Stimulated activated CD4-positive, alpha-beta T cell treated with anti-CD3 and anti-CD28 coated beads, Interleukin-4, amount 100 ng/mL, for 4 hours (primary cell): ENCODE results near the gene MYO16.

Experiments used
- DNase-seq, 2 experiments: peaks; one replicate each; pipeline ENCODE4 v3.0.0-alpha.2; 2020

The MYO16 gene

DNA sequence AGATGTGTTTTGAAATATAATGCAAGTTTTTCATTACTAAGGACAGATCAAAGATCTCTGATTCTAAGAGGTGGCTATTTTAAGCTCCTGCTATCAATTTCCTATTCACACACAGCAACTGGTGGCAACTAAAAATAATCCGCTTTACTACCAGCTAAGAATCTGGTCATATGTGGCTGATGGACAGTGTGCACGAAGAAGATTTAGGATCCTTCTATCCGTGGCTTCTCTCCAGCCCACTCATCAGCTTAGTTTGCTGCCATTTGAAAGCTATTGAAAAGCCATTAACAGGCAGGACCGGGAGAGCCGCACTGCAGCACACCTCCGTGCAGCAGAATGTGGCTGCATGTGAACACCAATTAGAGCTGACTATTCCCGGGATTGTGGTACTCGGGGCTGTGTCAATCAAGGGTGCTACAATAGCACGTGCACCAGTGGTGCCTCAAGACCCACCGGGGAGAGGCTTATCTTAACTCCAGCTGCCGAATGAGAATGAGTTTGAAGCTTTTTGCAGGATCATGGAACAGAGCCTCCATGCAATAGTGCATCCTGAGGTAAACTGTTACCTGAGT is at the start of gene MYO16:
Gene MYO16 (plus strand): TSS at position 431 of the 572 bp plus-strand sequence. CDS start 234 bp downstream, outside the sequence.
- DNase-seq, result no peak

DNA sequence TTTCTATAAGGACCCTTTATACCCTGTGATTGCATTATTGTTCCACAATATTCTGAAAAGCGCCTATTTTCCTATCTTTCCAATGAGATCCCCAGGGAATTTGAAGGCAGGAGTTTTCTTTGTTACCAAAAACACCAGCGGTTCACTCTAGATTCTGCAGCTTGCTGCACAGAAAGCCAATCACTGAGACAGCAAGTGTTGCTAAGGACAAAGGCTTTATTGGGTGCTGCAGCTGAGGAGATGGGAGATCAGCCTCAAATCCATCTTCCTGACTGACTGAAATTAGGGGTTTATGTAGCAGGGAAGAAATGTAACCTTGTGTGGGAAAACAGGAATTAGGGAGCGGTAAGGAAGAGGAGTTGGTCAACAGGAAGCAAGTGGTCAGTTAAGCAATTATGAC is 42.6 kb upstream of the MYO16 start:
- DNase-seq, result no peak

GRCh38 chr13:108588516-108588915 is 40.9 kb upstream of the MYO16 start:
- DNase-seq, result no peak

DNA sequence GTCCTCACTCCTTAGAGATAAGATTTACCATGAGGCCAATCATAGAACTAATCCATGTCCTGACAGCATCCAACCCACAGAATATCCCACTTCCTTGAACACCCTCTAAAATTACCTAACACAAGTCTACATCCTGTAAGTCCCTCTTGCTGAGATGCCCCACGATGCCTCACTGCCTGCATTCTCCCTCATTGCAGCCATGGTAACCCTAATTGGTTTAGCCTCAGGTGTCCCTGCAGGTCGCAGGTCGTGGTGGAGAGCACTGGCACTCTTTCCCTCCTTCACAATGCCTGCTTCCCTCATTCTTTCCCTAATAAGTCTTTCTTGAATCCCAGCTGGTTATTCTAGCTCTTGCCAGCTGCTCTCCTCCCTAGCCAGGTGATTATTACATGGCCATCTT is 35.3 kb upstream of the MYO16 start:
- no peak for DNase-seq

GRCh38 chr13:108595436-108596274 is 33.8 kb upstream of the MYO16 start:
- no peak for DNase-seq

DNA sequence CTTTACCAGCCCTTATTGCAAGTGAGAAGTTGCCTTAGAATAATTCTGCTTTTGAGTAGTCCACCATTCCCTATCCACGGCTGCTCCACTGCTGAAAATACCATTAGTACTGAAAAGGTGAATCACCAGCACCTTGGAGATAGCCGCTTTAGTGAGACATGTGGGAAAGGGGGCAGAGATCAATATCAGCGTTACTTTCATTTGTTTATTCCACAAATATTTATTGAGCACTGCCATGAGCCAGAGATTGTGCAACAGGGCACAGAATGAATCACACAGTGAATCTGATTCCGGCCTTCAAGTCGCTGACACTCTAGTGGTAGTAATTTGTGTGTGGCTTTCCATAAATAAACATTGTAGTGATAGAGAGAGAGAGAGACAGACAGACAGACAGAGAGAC is 31.5 kb upstream of the MYO16 start:
- DNase-seq, result no peak

GRCh38 chr13:108606424-108606823 is 23.0 kb upstream of the MYO16 start:
- DNase-seq, result no peak

DNA sequence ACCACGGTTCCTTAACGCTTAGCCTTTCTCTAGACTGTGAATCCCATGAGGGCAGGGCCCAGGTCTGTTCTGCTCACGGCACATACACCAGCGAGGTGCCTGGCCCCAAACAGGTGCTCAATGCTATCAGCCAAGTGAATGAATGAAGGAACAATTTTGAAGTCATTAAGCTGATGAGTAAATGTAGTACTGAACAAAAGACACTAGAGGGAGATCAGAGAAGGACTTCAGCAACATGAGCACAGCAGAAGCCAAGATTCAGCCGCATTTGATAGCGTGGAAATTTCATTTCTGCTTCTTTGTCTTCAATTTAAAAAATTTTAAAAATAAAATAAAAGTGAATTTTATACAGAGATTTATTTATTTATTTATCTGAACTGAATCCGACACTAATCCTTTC is 20.1 kb upstream of the MYO16 start:
- DNase-seq, result no peak

GRCh38 chr13:108610507-108610906 is 18.9 kb upstream of the MYO16 start:
- DNase-seq, result no peak

- no peak for DNase-seq
Observed at GRCh38 chr13:108615241-108615640, 14.2 kb upstream of the MYO16 start.

DNA sequence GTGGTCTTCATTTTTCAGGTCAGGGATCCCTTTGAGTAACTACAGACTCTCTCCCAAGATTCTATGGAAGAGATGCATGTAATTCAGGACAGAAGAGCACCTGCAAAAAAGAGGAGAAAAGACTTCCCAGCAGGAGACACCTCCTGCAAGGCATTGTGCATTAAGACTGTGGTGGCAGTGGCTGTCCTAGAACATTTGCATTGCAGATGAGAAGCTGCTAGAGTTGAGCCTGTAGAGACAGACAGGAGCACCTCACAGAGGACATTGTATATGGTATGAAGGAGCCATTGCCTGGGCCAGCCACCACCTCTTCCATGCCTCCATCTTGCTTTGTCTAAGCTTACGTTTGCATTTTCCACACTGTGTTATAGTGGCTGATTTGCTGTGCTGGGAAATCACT is 11.2 kb upstream of the MYO16 start:
- no peak for DNase-seq

- DNase-seq, result no peak
Observed at GRCh38 chr13:108621462-108621861, 7.9 kb upstream of the MYO16 start.

GRCh38 chr13:108624108-108624507 is 5.3 kb upstream of the MYO16 start:
- DNase-seq, result no peak

- DNase-seq, result no peak
Observed at GRCh38 chr13:108624979-108625378, 4.4 kb upstream of the MYO16 start.

GRCh38 chr13:108629988-108630387 is 577 bp downstream of the MYO16 start:
- no peak for DNase-seq

GRCh38 chr13:108632649-108633167 is 3.3 kb downstream of the MYO16 start:
- DNase-seq, result no peak

- no peak for DNase-seq
Observed at GRCh38 chr13:108638901-108639300, 9.5 kb downstream of the MYO16 start.

- no peak for DNase-seq
Observed at GRCh38 chr13:108643646-108644353, 14.4 kb downstream of the MYO16 start.

DNA sequence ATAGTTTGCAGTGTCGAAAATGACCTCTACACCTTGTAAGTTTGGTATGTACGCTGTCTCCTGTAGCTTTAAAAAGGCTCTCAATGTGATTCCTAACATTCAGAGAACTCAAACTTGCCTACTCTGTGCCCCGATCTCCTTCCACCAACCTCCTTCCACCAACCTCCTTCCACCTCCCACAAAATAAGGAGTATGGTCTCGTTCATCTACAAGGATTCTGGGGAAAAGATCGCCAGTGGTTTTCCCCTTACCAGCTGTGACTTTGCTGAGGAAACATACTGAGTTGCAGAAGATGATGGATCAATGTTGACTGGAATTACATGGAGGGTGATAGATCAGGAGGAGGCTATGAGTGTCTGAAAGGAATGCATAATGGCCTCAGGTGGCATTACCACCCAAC is 16.0 kb downstream of the MYO16 start:
- no peak for DNase-seq

DNA sequence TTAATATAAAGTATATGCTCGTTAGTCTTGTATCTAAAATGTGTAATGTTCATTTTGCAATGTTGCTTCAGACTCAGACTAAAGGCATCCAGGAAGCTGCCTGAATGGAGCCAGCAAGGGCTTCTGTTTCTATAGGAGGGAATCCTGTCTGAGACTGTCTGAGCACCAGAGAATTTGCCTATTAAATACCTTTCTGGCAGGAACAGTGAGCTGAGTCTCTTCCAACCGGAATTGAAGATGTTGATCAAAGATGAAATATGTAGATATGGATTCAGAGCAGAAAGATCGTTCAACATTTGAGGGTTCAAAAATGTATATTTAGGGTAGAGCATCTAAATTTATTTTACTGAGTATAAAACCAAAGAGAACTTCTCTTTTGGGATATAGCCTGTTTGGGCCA is 20.9 kb downstream of the MYO16 start:
- DNase-seq, result no peak

GRCh38 chr13:108656742-108657141 is 27.3 kb downstream of the MYO16 start:
- no peak for DNase-seq

GRCh38 chr13:108657519-108657918 is 28.1 kb downstream of the MYO16 start:
- no peak for DNase-seq

DNA sequence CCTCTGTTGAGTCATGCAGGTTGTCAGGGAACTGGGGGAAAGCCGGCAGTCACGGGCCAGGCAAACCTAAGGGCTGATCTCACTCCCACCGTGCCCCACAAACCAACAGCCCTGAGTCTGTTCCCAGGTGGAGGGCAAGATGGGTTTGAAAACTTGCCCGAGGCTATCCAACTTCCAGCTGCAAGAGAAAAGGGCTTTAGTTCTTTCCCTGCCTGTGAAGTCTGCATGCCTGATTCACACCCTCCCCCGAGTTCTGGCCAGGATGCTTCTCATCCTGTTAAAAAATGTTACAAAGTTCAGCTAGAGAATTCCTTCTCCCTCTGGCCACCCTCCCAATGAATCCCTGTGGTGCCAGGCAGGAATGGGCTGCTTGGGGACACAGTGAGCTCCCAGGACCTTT is 33.1 kb downstream of the MYO16 start:
- no peak for DNase-seq

GRCh38 chr13:108663710-108664109 is 34.3 kb downstream of the MYO16 start:
- no peak for DNase-seq
